GM12878 (cell line): Measurements from ENCODE around the gene ELAPOR1.

Experiments used
- POLR2AphosphoS5 ChIP-seq: IDR thresholded peaks from 2 replicates; pipeline ENCODE4 v1.6.1; 2011; ENCODE audit warnings: mild to moderate bottlenecking, low read length, inconsistent platforms
- RCOR1 ChIP-seq: conservative IDR thresholded peaks from 2 replicates; pipeline ENCODE4 v1.6.1; 2012; ENCODE audit warnings: low read depth, low read length, improper control_type of control experiment
- SMARCA5 ChIP-seq: fragments of 450-650 bp; IDR thresholded peaks from 2 replicates; pipeline ENCODE4 v1.6.1; 2017; ENCODE audit warnings: mild to moderate bottlenecking
- ZBTB40 ChIP-seq: fragments of 450-650 bp; IDR thresholded peaks from 2 replicates; pipeline ENCODE4 v1.6.1; 2016; ENCODE audit warnings: mild to moderate bottlenecking, moderate library complexity, borderline replicate concordance
- ZNF274 ChIP-seq: IDR thresholded peaks from one replicate; pipeline ENCODE4 v1.8.0; 2011; ENCODE audit not compliant: insufficient read length, insufficient read depth

- TF ChIP-seq ZNF274 (no peak), SMARCA5 (no peak), POLR2AphosphoS5 (no peak), RCOR1 (no peak), ZBTB40 (no peak)
Measured at GRCh38 chr1:109148987-109149561, 35.2 kb downstream of the ELAPOR1 start.
